HCT116 (cell line): ENCODE data around the gene TFCP2. TPM values are rescaled to one million over a fixed set of nuclear protein-coding genes. Genes with fewer than 3 reads are reported as not detected.

ENCODE experiments used
- ATAC-seq: fragments of 200-7000 bp; cut with Tn5 transposase; 2 replicates; pipeline ENCODE4 v1.9.1; 2020; ENCODE audit warnings: mild to moderate bottlenecking, moderate library complexity
- BruUV-seq: library from RNA; stranded (reverse); fragments of 400-500 nt; replicated peaks from 2 replicates; lab custom pipeline; 2021; lab: Mats Ljungman, UMichigan
- CTCF ChIA-PET: fragments of 300-600 bp; sonication (Branson Sonifier 250); formaldehyde crosslinking; loops from one replicate; lab custom pipeline; 2021; ENCODE audit warnings: antibody characterized with exemption; lab: Charles Lee
- POLR2A ChIA-PET: fragments of 300-600, 350-600 bp; sonication (Branson Sonifier 250); formaldehyde crosslinking; loops from one replicate; lab custom pipeline; 2021; ENCODE audit warnings: antibody characterized with exemption; lab: Charles Lee
- RAD21 ChIA-PET, 2 experiments: fragments of 300-600 bp; sonication (Branson Sonifier 250); formaldehyde crosslinking; loops; one replicate each; lab custom pipeline; 2023; ENCODE audit warnings: low total read pairs in 2 of 2; ENCODE audit not compliant: uncharacterized antibody in 2 of 2, unreplicated experiment in 2 of 2, low non-redundant PET in 1 of 2; lab: Charles Lee
- DNase-seq: peaks from one replicate; pipeline ENCODE4 v3.0.0-alpha.2; 2010; ENCODE audit warnings: low read depth, low spot score
- H2AFZ ChIP-seq: fragments of 200-600 bp; shearing (Covaris generic), sonication (generic); 2 replicates; pipeline ENCODE4 v1.6.1; 2017; ENCODE audit warnings: low read depth, mixed run types, mixed read lengths, antibody characterized with exemption, low read length; ENCODE audit not compliant: poor library complexity, severe bottlenecking
- H3K27ac ChIP-seq: 2 replicates; pipeline ENCODE4 v1.5.1; 2012; ENCODE audit warnings: low read depth, low read length
- H3K27me3 ChIP-seq: fragments of 200-600 bp; sonication (generic); 2 replicates; pipeline ENCODE4 v1.6.1; 2016; ENCODE audit warnings: mixed run types, low read length, mixed read lengths; ENCODE audit not compliant: insufficient read depth
- H3K36me3 ChIP-seq, 2 experiments: fragments of 200-500 bp in 1 of 2; fragments of 200-600 bp in 1 of 2; sonication (Bioruptor generic) in 1 of 2; sonication (generic) in 1 of 2; 2 replicates each; pipeline versions ENCODE4 v1.5.1 to v1.6.1; 2014 to 2016; ENCODE audit warnings: low read length in 2 of 2, inconsistent platforms in 1 of 2, mixed read lengths in 1 of 2, mixed run types in 1 of 2; ENCODE audit not compliant: insufficient read depth in 2 of 2, control insufficient read depth in 1 of 2
- H3K4me1 ChIP-seq, 2 experiments: fragments of 200-600 bp in 1 of 2; sonication (generic) in 1 of 2; 2 replicates each; pipeline versions ENCODE4 v1.5.1 to v1.6.1; 2012 to 2017; ENCODE audit warnings: low read length in 2 of 2, inconsistent platforms in 1 of 2, mild to moderate bottlenecking in 1 of 2, mixed read lengths in 1 of 2, mixed run types in 1 of 2, moderate library complexity in 1 of 2; ENCODE audit not compliant: insufficient read depth in 2 of 2, control insufficient read depth in 1 of 2
- H3K4me2 ChIP-seq: fragments of 200-600 bp; sonication (generic); 2 replicates; pipeline ENCODE4 v1.6.1; 2017; ENCODE audit warnings: mixed run types, low read length, mixed read lengths
- H3K4me3 ChIP-seq, 2 experiments: fragments of 200-600 bp in 1 of 2; sonication (generic) in 1 of 2; replicated peaks in 1 of 2; 2 replicates each; pipeline ENCODE4 v1.5.1; 2011 to 2016; ENCODE audit warnings: low read length in 2 of 2, control low read depth in 1 of 2, low read depth in 1 of 2, mild to moderate bottlenecking in 1 of 2, mixed read lengths in 1 of 2, mixed run types in 1 of 2
- H3K79me2 ChIP-seq: fragments of 200-600 bp; sonication (generic); 2 replicates; pipeline ENCODE4 v1.6.1; 2017; ENCODE audit warnings: mild to moderate bottlenecking, mixed run types, low read length, moderate library complexity, mixed read lengths; ENCODE audit not compliant: insufficient read depth
- H3K9ac ChIP-seq: fragments of 200-600 bp; sonication (generic); 2 replicates; pipeline ENCODE4 v1.6.1; 2016; ENCODE audit warnings: low read length, mixed read lengths
- H3K9me2 ChIP-seq: fragments of 200-600 bp; sonication (generic), shearing (Covaris generic); 2 replicates; pipeline ENCODE4 v1.6.1; 2017; ENCODE audit warnings: mixed run types, mild to moderate bottlenecking, moderate library complexity; ENCODE audit not compliant: insufficient read depth
- H3K9me3 ChIP-seq, 2 experiments: fragments of 200-500 bp in 1 of 2; fragments of 200-600 bp in 1 of 2; sonication (Bioruptor generic) in 1 of 2; sonication (generic) in 1 of 2; 2 replicates each; pipeline ENCODE4 v1.6.1; 2014 to 2017; ENCODE audit warnings: low read length in 2 of 2, mixed read lengths in 2 of 2, inconsistent platforms in 1 of 2, low read depth in 1 of 2, mild to moderate bottlenecking in 1 of 2, mixed run types in 1 of 2, moderate library complexity in 1 of 2; ENCODE audit not compliant: control insufficient read depth in 1 of 2, insufficient read depth in 1 of 2
- H4K20me1 ChIP-seq: fragments of 200-600 bp; sonication (generic), shearing (Covaris generic); 2 replicates; pipeline ENCODE4 v1.6.1; 2017; ENCODE audit warnings: mixed run types, mild to moderate bottlenecking, moderate library complexity; ENCODE audit not compliant: insufficient read depth
- CEBPB ChIP-seq: IDR thresholded peaks from 2 replicates; pipeline ENCODE4 v1.6.1; 2012; ENCODE audit warnings: low read depth
- CTCF ChIP-seq, 3 experiments: fragments of 200-600 bp in 1 of 3; sonication (generic) in 1 of 3; IDR thresholded peaks in 2 of 3; conservative IDR thresholded peaks in 1 of 3; 2 replicates each; pipeline ENCODE4 v1.5.1; 2012 to 2017; ENCODE audit warnings: low read depth in 2 of 3, low read length in 2 of 3, antibody characterized with exemption in 1 of 3, borderline replicate concordance in 1 of 3, control low read depth in 1 of 3, mild to moderate bottlenecking in 1 of 3, mixed read lengths in 1 of 3, mixed run types in 1 of 3, moderate library complexity in 1 of 3; ENCODE audit not compliant: insufficient read depth in 1 of 3
- EZH2phosphoT487 ChIP-seq: fragments of 200-600 bp; IDR thresholded peaks from 2 replicates; pipeline ENCODE4 v1.6.1; 2018; ENCODE audit warnings: antibody characterized with exemption, borderline replicate concordance
- FOSL1 ChIP-seq: IDR thresholded peaks from 2 replicates; pipeline ENCODE4 v1.6.1; 2012; ENCODE audit warnings: low read depth
- MAX ChIP-seq: IDR thresholded peaks from 2 replicates; pipeline ENCODE4 v1.6.1; 2012
- POLR2AphosphoS5 ChIP-seq: IDR thresholded peaks from 2 replicates; pipeline ENCODE4 v1.6.1; 2011; ENCODE audit warnings: mild to moderate bottlenecking, low read depth, low read length, moderate library complexity
- REST ChIP-seq: IDR thresholded peaks from 2 replicates; pipeline ENCODE4 v1.6.1; 2012; ENCODE audit warnings: low read depth
- SIN3A ChIP-seq: IDR thresholded peaks from 2 replicates; pipeline ENCODE4 v1.6.1; 2012; ENCODE audit warnings: low read depth
- intact Hi-C: fragments of 100-400 bp; cut with micrococcal nuclease; formaldehyde crosslinking; loops from 2 replicates; pipeline ENCODE4 v1.10.0; 2022
- total RNA-seq: library from RNA; stranded (reverse); gene quantifications from one replicate; pipeline ENCODE4 v1.2.1, GENCODE V29; 2021; ENCODE audit not compliant: unreplicated experiment

The TFCP2 gene
- total RNA-seq, 1 experiment from 2014 or later: 31.6 TPM

- Histone ChIP-seq H3K27ac (no peak overlapping the region), H3K4me3 (no peak overlapping the region), H3K27me3 (no peaks in the 10 kb centered on the region), H3K9ac (no peak overlapping the region), H3K36me3 (no peaks in the 10 kb centered on the region), H3K79me2 (peaks cover 77% of the 10 kb centered on the region), H3K9me3 (no peaks in the 10 kb centered on the region), H2AFZ (no peak overlapping the region), H3K4me1 (no peaks in the 10 kb centered on the region), H4K20me1 (no peaks in the 10 kb centered on the region), H3K4me2 (no peak overlapping the region), H3K9me2 (no peaks in the 10 kb centered on the region)
- intact Hi-C loops: no loop called here
- DNase-seq (no peak), ATAC-seq (no peak)
- POLR2A ChIA-PET: no interaction called here
- RAD21 ChIA-PET: no interaction called here
- TF ChIP-seq CTCF (IDR thresholded peaks at IDR 0.05 in 2 of 3, conservative IDR thresholded peaks at IDR 0.05 in 1 of 3; ENCODE audit: borderline replicate concordance in 1 of 3, insufficient read depth in 1 of 3, low read depth in 2 of 3, low read length in 2 of 3) (no peak), MAX (no peak)
- CTCF ChIA-PET: no interaction called here
- BruUV-seq: no TSS peak
These were observed 22.2 kb downstream of the TFCP2 start for GRCh38 chr12:51150777-51151176.

- Histone ChIP-seq H3K27ac (no peak overlapping the region), H3K9ac (no peak overlapping the region), H3K4me3 (no peak overlapping the region), H4K20me1 (no peaks in the 10 kb centered on the region), H3K9me2 (no peaks in the 10 kb centered on the region), H3K4me2 (no peak overlapping the region), H3K36me3 (no peaks in the 10 kb centered on the region), H3K9me3 (no peaks in the 10 kb centered on the region), H3K4me1 (no peaks in the 10 kb centered on the region), H3K79me2 (peaks cover 79% of the 10 kb centered on the region), H3K27me3 (no peaks in the 10 kb centered on the region), H2AFZ (no peak overlapping the region)
- POLR2A ChIA-PET: no interaction called here
- no TSS peak for BruUV-seq
- no peak for ATAC-seq
- RAD21 ChIA-PET: no interaction called here
- intact Hi-C loops: no loop called here
- no peak for DNase-seq
- CTCF ChIA-PET: no interaction called here
- no peak for TF ChIP-seq FOSL1
- TF ChIP-seq CTCF (IDR thresholded peaks at IDR 0.05 in 2 of 3, conservative IDR thresholded peaks at IDR 0.05 in 1 of 3; ENCODE audit: borderline replicate concordance in 1 of 3, insufficient read depth in 1 of 3, low read depth in 2 of 3, low read length in 2 of 3): no peak
- no peak for TF ChIP-seq REST
- TF ChIP-seq SIN3A: no peak
- no peak for TF ChIP-seq EZH2phosphoT487
- no peak for TF ChIP-seq CEBPB
- TF ChIP-seq POLR2AphosphoS5: no peak
These were observed 25.6 kb downstream of the TFCP2 start for GRCh38 chr12:51147309-51147708.
